GM12878 (cell line): ENCODE measurements around the gene FOXP1. TPM values are rescaled to one million over a fixed set of nuclear protein-coding genes. Genes with fewer than 3 reads are reported as not detected.

Source experiments
- ATAC-seq: fragments of 200-7000 bp; cut with Tn5 transposase; 3 replicates; pipeline ENCODE4 v1.9.1; 2020; ENCODE audit warnings: mild to moderate bottlenecking, moderate library complexity
- BruUV-seq: library from RNA; stranded (reverse); fragments of 400-500 nt; replicated peaks from 2 replicates; lab custom pipeline; 2021; lab: Mats Ljungman, UMichigan
- CTCF ChIA-PET: fragments of 300-600 bp; sonication (Branson Sonifier 250); formaldehyde crosslinking; extraction: SDS; loops from one replicate; lab custom pipeline; 2021; ENCODE audit warnings: inconsistent platforms; lab: Yijun Ruan, JAX
- POLR2A ChIA-PET: fragments of 350-600 bp; formaldehyde crosslinking; extraction: SDS; loops from one replicate; lab custom pipeline; 2021; ENCODE audit warnings: inconsistent platforms; lab: Charles Lee
- RAD21 ChIA-PET: fragments of 300-600 bp; sonication (Branson Sonifier 250); formaldehyde crosslinking; loops from one replicate; lab custom pipeline; 2023; ENCODE audit warnings: antibody characterized with exemption; ENCODE audit not compliant: unreplicated experiment; lab: Charles Lee
- SMC1A ChIA-PET: fragments of 300-600 bp; sonication (Branson Sonifier 250); formaldehyde crosslinking; loops from one replicate; lab custom pipeline; 2023; ENCODE audit not compliant: unreplicated experiment, uncharacterized antibody; lab: Charles Lee
- DNase-seq: peaks from one replicate; pipeline ENCODE4 v3.0.0-alpha.2; 2011; ENCODE audit warnings: low read depth, low spot score
- FAIRE-seq: peaks from 3 replicates; lab custom pipeline; 2011; peaks lifted over from hg19 to GRCh38; lab: Jason Lieb, UNC
- H2AFZ ChIP-seq: 2 replicates; pipeline ENCODE4 v1.6.0; 2011; ENCODE audit warnings: low read depth, low read length, control low read depth; ENCODE audit not compliant: control insufficient read depth
- H3K27ac ChIP-seq: 2 replicates; pipeline ENCODE4 v1.5.1; 2011; ENCODE audit warnings: control low read depth; ENCODE audit not compliant: control insufficient read depth, insufficient read depth
- H3K27me3 ChIP-seq, 2 experiments: replicated peaks in 1 of 2; 2 replicates each; pipeline versions ENCODE4 v1.6.0 to v1.6.1; 2011; ENCODE audit warnings: low read length in 1 of 2; ENCODE audit not compliant: control insufficient read depth in 2 of 2, insufficient read depth in 2 of 2
- H3K36me3 ChIP-seq, 2 experiments: 2 replicates each; pipeline ENCODE4 v1.5.1; 2011; ENCODE audit warnings: low read length in 1 of 2; ENCODE audit not compliant: control insufficient read depth in 2 of 2, insufficient read depth in 2 of 2
- H3K4me1 ChIP-seq: 2 replicates; pipeline ENCODE4 v1.6.1; 2011; ENCODE audit warnings: mild to moderate bottlenecking, low read length, moderate library complexity, mixed read lengths; ENCODE audit not compliant: control insufficient read depth, insufficient read depth
- H3K4me2 ChIP-seq: 2 replicates; pipeline ENCODE4 v1.6.0; 2011; ENCODE audit warnings: control low read depth; ENCODE audit not compliant: control insufficient read depth, insufficient read depth
- H3K4me3 ChIP-seq: fragments of 200-600 bp; sonication (generic); 2 replicates; pipeline ENCODE4 v1.5.1; 2016
- H3K79me2 ChIP-seq: 2 replicates; pipeline ENCODE4 v1.6.0; 2011; ENCODE audit warnings: low read length; ENCODE audit not compliant: control insufficient read depth, insufficient read depth
- H3K9ac ChIP-seq: 2 replicates; pipeline ENCODE4 v1.8.0; 2011; ENCODE audit warnings: low read length, control low read depth, mixed read lengths; ENCODE audit not compliant: control insufficient read depth, insufficient read depth
- H3K9me3 ChIP-seq: replicated peaks from 3 replicates; pipeline ENCODE4 v1.5.1; 2011; ENCODE audit warnings: mild to moderate bottlenecking, low read length; ENCODE audit not compliant: control insufficient read depth, insufficient read depth
- H4K20me1 ChIP-seq: 2 replicates; pipeline ENCODE4 v1.6.0; 2011; ENCODE audit not compliant: control insufficient read depth, insufficient read depth
- BHLHE40 ChIP-seq, 2 experiments: fragments of 450-650 bp in 1 of 2; IDR thresholded peaks; 2 replicates each; pipeline ENCODE4 v1.6.1; 2011 to 2017; ENCODE audit warnings: low read depth in 2 of 2, borderline replicate concordance in 1 of 2, improper control_type of control experiment in 1 of 2, low read length in 1 of 2, mild to moderate bottlenecking in 1 of 2
- CBX5 ChIP-seq: sonication (generic); IDR thresholded peaks from 2 replicates; pipeline ENCODE4 v1.6.1; 2016; ENCODE audit warnings: low read depth, moderate library complexity, mild to moderate bottlenecking, inconsistent platforms
- GATAD2B ChIP-seq: fragments of 450-650 bp; conservative IDR thresholded peaks from 2 replicates; pipeline ENCODE4 v1.6.1; 2017; ENCODE audit warnings: low read depth, mild to moderate bottlenecking, moderate library complexity
- JUNB ChIP-seq: IDR thresholded peaks from 2 replicates; pipeline ENCODE4 v1.6.1; 2016; ENCODE audit warnings: antibody characterized with exemption, mild to moderate bottlenecking
- KDM1A ChIP-seq: fragments of 200-600 bp; sonication (generic); IDR thresholded peaks from 2 replicates; pipeline ENCODE4 v1.6.1; 2016; ENCODE audit warnings: borderline replicate concordance
- KLF5 ChIP-seq: fragments of 450-650 bp; IDR thresholded peaks from 2 replicates; pipeline ENCODE4 v1.6.1; 2014; ENCODE audit warnings: mild to moderate bottlenecking; ENCODE audit not compliant: partially characterized antibody
- MXI1 ChIP-seq: fragments of 150-350 bp; IDR thresholded peaks from 2 replicates; pipeline ENCODE4 v1.6.1; 2011; ENCODE audit warnings: low read depth, mild to moderate bottlenecking, inconsistent platforms, low read length, improper control_type of control experiment
- PAX8 ChIP-seq: fragments of 450-650 bp; IDR thresholded peaks from 2 replicates; pipeline ENCODE4 v1.6.1; 2017; ENCODE audit warnings: mild to moderate bottlenecking, moderate library complexity
- POLR2AphosphoS5 ChIP-seq: IDR thresholded peaks from 2 replicates; pipeline ENCODE4 v1.6.1; 2011; ENCODE audit warnings: mild to moderate bottlenecking, low read length, inconsistent platforms
- RELA ChIP-seq: fragments of 450-650 bp; IDR thresholded peaks from 2 replicates; pipeline ENCODE4 v1.8.0; 2014; ENCODE audit warnings: borderline replicate concordance; ENCODE audit not compliant: partially characterized antibody
- WGBS: methylation state at CpG from one replicate; pipeline ENCODE4 v1.1.6; 2016; ENCODE audit warnings: low lambda C conversion rate; ENCODE audit not compliant: insufficient replicate concordance, insufficient coverage; ENCODE audit errors: missing lambda C conversion rate; 5-methylcytosine and 5-hydroxymethylcytosine counted together
- in situ Hi-C: fragments of 300-500 bp; cut with MboI; formaldehyde crosslinking; loops from 9 replicates; pipeline ENCODE4 v1.14.3; 2018; ENCODE audit warnings: mixed read lengths
- intact Hi-C: fragments of 100-400 bp; cut with micrococcal nuclease; formaldehyde crosslinking; loops from one replicate; pipeline ENCODE4 v1.14.2; 2022; ENCODE audit not compliant: unreplicated experiment
- polyA plus RNA-seq, 11 experiments: library from polyadenylated mRNA; depleted of rRNA in 4 of 11; unstranded in 6 of 11; stranded (reverse) in 5 of 11; fragments of >200 nt; fragmentation: Nextera tagmentation in 4 of 11; fragmentation: Illumina TruSeq in 1 of 11; extraction: Ambion mirVana in 4 of 11; extraction: Trizol in 1 of 11; gene quantifications; 1 replicate in 1 of 11; 2 replicates in 10 of 11; pipeline versions ENCODE4 v1.2.1 to v1.2.3, GENCODE V29; 2011 to 2016; ENCODE audit warnings: inconsistent platforms in 2 of 11, missing spikeins in 2 of 11, low read depth in 1 of 11
- total RNA-seq, 4 experiments: library from RNA; depleted of rRNA in 3 of 4; stranded (reverse); fragments of >200 nt in 3 of 4; fragmentation: Illumina TruSeq in 1 of 4; extraction: Trizol in 1 of 4; gene quantifications; 2 replicates each; pipeline versions ENCODE4 v1.2.1 to v1.2.3, GENCODE V29; 2013 to 2021
- TF ChIP-seq, protein P1 (sequence below): fragments of 450-650 bp; IDR thresholded peaks from 2 replicates; pipeline ENCODE4 v1.6.1; 2018; ENCODE audit warnings: mild to moderate bottlenecking, low read depth, moderate library complexity; ENCODE audit not compliant: partially characterized antibody
- TF ChIP-seq, protein P2 (sequence below): IDR thresholded peaks from 2 replicates; pipeline ENCODE4 v1.6.1; 2011; ENCODE audit warnings: low read depth, mild to moderate bottlenecking, low read length, moderate library complexity, borderline replicate concordance; ENCODE audit errors: extremely low read depth
- TF ChIP-seq, protein P3 (sequence below): fragments of 450-650 bp; IDR thresholded peaks from 2 replicates; pipeline ENCODE4 v1.6.1; 2017; ENCODE audit warnings: low read depth, mild to moderate bottlenecking, moderate library complexity

The FOXP1 gene
- total and polyA plus RNA-seq, 10 of the 15 experiments (the other 5 are each of a cell fraction or from before 2014, with no cell fraction given) = 0.05 to 1.6 (median 0.20) TPM; not detected in 1

DNA sequence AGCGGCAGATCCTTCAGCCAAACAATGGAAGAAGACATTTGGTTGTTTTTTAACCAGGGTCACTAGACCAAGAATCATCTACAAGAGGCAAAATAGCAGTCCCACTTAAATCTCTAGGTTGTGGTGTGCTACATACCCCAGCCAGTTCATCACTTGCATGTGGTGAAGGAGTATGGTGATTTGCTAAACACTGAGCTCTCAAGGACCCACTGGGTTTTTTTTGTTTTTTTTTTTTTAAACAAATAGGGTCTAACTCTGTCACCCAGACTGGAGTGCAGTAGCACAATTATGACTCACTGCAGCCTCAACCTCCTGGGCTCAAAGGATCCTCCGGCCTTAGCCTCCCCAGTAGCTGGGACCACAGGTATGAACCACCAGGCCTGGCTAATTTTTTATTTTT, 508.0 kb downstream of the FOXP1 start:
- no peaks in the 10 kb centered on the region for H3K4me1 ChIP-seq
- ATAC-seq = no peak
- SMC1A ChIA-PET = no interaction called here
- H2AFZ ChIP-seq = no peak overlapping the region
- TF ChIP-seq RELA (no peak), GATAD2B (no peak), KLF5 (no peak), BHLHE40 (IDR thresholded peaks at IDR 0.05; ENCODE audit: borderline replicate concordance in 1 of 2, low read depth in 2 of 2, low read length in 1 of 2) (no peak), POLR2AphosphoS5 (no peak), MXI1 (no peak), PAX8 (no peak), KDM1A (no peak), JUNB (no peak), CBX5 (no peak)
- TF ChIP-seq, protein P1, sequence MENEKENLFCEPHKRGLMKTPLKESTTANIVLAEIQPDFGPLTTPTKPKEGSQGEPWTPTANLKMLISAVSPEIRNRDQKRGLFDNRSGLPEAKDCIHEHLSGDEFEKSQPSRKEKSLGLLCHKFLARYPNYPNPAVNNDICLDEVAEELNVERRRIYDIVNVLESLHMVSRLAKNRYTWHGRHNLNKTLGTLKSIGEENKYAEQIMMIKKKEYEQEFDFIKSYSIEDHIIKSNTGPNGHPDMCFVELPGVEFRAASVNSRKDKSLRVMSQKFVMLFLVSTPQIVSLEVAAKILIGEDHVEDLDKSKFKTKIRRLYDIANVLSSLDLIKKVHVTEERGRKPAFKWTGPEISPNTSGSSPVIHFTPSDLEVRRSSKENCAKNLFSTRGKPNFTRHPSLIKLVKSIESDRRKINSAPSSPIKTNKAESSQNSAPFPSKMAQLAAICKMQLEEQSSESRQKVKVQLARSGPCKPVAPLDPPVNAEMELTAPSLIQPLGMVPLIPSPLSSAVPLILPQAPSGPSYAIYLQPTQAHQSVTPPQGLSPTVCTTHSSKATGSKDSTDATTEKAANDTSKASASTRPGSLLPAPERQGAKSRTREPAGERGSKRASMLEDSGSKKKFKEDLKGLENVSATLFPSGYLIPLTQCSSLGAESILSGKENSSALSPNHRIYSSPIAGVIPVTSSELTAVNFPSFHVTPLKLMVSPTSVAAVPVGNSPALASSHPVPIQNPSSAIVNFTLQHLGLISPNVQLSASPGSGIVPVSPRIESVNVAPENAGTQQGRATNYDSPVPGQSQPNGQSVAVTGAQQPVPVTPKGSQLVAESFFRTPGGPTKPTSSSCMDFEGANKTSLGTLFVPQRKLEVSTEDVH = no peak
- TF ChIP-seq, protein P2, sequence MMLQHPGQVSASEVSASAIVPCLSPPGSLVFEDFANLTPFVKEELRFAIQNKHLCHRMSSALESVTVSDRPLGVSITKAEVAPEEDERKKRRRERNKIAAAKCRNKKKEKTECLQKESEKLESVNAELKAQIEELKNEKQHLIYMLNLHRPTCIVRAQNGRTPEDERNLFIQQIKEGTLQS = no peak
- TF ChIP-seq, protein P3, sequence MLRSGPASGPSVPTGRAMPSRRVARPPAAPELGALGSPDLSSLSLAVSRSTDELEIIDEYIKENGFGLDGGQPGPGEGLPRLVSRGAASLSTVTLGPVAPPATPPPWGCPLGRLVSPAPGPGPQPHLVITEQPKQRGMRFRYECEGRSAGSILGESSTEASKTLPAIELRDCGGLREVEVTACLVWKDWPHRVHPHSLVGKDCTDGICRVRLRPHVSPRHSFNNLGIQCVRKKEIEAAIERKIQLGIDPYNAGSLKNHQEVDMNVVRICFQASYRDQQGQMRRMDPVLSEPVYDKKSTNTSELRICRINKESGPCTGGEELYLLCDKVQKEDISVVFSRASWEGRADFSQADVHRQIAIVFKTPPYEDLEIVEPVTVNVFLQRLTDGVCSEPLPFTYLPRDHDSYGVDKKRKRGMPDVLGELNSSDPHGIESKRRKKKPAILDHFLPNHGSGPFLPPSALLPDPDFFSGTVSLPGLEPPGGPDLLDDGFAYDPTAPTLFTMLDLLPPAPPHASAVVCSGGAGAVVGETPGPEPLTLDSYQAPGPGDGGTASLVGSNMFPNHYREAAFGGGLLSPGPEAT = no peak
- TF ChIP-seq, all 136 proteins: peak for 0
- CTCF ChIA-PET = no interaction called here
- RAD21 ChIA-PET = no interaction called here
- Histone ChIP-seq H3K4me3 (no peak overlapping the region), H3K4me2 (no peak overlapping the region), H3K9ac (no peak overlapping the region), H3K79me2 (no peaks in the 10 kb centered on the region), H3K9me3 (no peaks in the 10 kb centered on the region), H3K27ac (no peak overlapping the region), H4K20me1 (no peaks in the 10 kb centered on the region), H3K27me3 (peaks cover 0 to 2% of the 10 kb centered on the region in 2 experiments; a peak in 2 of 4 replicates), H3K36me3 (no peaks in the 10 kb centered on the region)
- POLR2A ChIA-PET = no interaction called here
- 39% methylated on average over 2 of the region's 2 CpGs for WGBS
- intact Hi-C loops = no loop called here
- no TSS peak for BruUV-seq
- no peak for FAIRE-seq
- DNase-seq = no peak
- in situ Hi-C loops = no loop called here
